Spleen (tissue), 11 donors: ENCODE results near the gene RBMS3. TPM values are rescaled to one million over a fixed set of nuclear protein-coding genes. Genes with fewer than 3 reads are reported as not detected.
A peak's percentile ranks its signal among the peaks of the same experiment; 100 is the strongest.

Source experiments
- DNase-seq: peaks from one replicate; pipeline ENCODE4 v3.0.0-alpha.2; 2020
- H3K27ac ChIP-seq, 8 donors: fragments of 200-600 bp; sonication (generic) in 7 of 8; 1 replicate in 4 of 8; 2 replicates in 4 of 8; pipeline versions ENCODE4 v1.5.0 to v1.8.0; 2016 to 2021; ENCODE audit warnings: inconsistent platforms in 4 of 8, mild to moderate bottlenecking in 4 of 8, moderate library complexity in 1 of 8
- H3K27me3 ChIP-seq, 7 donors: fragments of 200-600 bp; sonication (generic) in 6 of 7; replicated peaks in 1 of 7; 1 replicate in 4 of 7; 2 replicates in 3 of 7; pipeline versions ENCODE4 v1.5.0 to v1.8.0; 2016 to 2021; ENCODE audit warnings: inconsistent platforms in 3 of 7, mild to moderate bottlenecking in 1 of 7
- H3K36me3 ChIP-seq, 6 donors: fragments of 200-600 bp; sonication (generic) in 5 of 6; 1 replicate in 4 of 6; 2 replicates in 2 of 6; pipeline versions ENCODE4 v1.5.0 to v1.8.0; 2016 to 2021; ENCODE audit warnings: inconsistent platforms in 2 of 6
- H3K4me1 ChIP-seq, 6 donors: fragments of 200-600 bp; sonication (generic) in 5 of 6; 1 replicate in 3 of 6; 2 replicates in 3 of 6; pipeline versions ENCODE4 v1.5.0 to v1.8.0; 2016 to 2021; ENCODE audit warnings: inconsistent platforms in 3 of 6
- H3K4me3 ChIP-seq, 8 donors: fragments of 200-600 bp; sonication (generic) in 7 of 8; 1 replicate in 4 of 8; 2 replicates in 4 of 8; pipeline versions ENCODE4 v1.5.0 to v1.8.0; 2016 to 2021; ENCODE audit warnings: inconsistent platforms in 4 of 8, mild to moderate bottlenecking in 4 of 8, moderate library complexity in 2 of 8
- H3K9me3 ChIP-seq, 8 donors: fragments of 200-600 bp; sonication (generic) in 7 of 8; 1 replicate in 4 of 8; 2 replicates in 4 of 8; pipeline versions ENCODE4 v1.5.0 to v1.8.0; 2016 to 2021; ENCODE audit warnings: inconsistent platforms in 4 of 8
- CTCF ChIP-seq, 11 experiments: fragments of 200-600 bp in 7 of 11; fragments of 450-650 bp in 4 of 11; sonication (generic) in 4 of 11; IDR thresholded peaks in 8 of 11; conservative IDR thresholded peaks in 3 of 11; 1 replicate in 7 of 11; 2 replicates in 4 of 11; pipeline versions ENCODE4 v1.4.0 to v1.8.0; 2016 to 2021; ENCODE audit warnings: antibody characterized with exemption in 11 of 11, inconsistent platforms in 4 of 11, mild to moderate bottlenecking in 1 of 11
- POLR2A ChIP-seq, 3 donors: fragments of 450-650 bp; IDR thresholded peaks; one replicate each; pipeline ENCODE4 v1.5.1; 2017; ENCODE audit warnings: antibody characterized with exemption in 3 of 3, mild to moderate bottlenecking in 1 of 3
- POLR2AphosphoS5 ChIP-seq, 3 donors: sonication (generic); formaldehyde crosslinking; IDR thresholded peaks; one replicate each; pipeline ENCODE4 v1.5.1; 2017; ENCODE audit warnings: antibody characterized with exemption in 3 of 3
- WGBS, 5 donors: extraction: QIAGEN DNeasy Blood & Tissue Kit in 3 of 5; methylation state at CpG; one replicate each; pipeline versions ENCODE4 v1.1.5 to v1.1.7; 2013 to 2018; 5-methylcytosine and 5-hydroxymethylcytosine counted together
- intact Hi-C: fragments of 100-400 bp; cut with DNase I; formaldehyde crosslinking; loops from one replicate; pipeline ENCODE4 v1.15.0; 2023; ENCODE audit warnings: low total_unique reads
- polyA plus RNA-seq, 3 donors: library from polyadenylated mRNA; stranded (reverse); fragments of 200-250 nt; gene quantifications; one replicate each; pipeline ENCODE4 v1.2.1, GENCODE V29; 2013
- total RNA-seq, 7 donors: library from RNA; depleted of rRNA in 3 of 7; stranded (reverse); fragments of >200 nt in 3 of 7; fragmentation: NEBNext Ultra II Directional in 4 of 7; extraction: Animal tissue kit (Norgen Biotek cat#: 25700) in 4 of 7; gene quantifications; one replicate each; pipeline versions ENCODE4 v1.1.0 to v1.2.1, GENCODE V29; 2016 to 2021
- donor health status: healthy with polysubstance abuse.
- donor health status: DM: no; HTN: no; CAD: no; lungs with moderate emphysema.
- donor health status: DM: no; HTN: no; CAD: no.
- donor health status: Bipolar disorder and iron deficiency.
- donor health status: healthy.
- donor health status: DM: no; HTN: no; CAD: no.
- donor health status: DM: yes; HTN: yes; CAD: no.

RBMS3 gene
- total and polyA plus RNA-seq, 10 donors, result 2.6 to 81.9 (median 52.5) TPM

GRCh38 chr3:29758434-29759322 is 477.8 kb downstream of the RBMS3 start:
- Histone ChIP-seq H3K9me3 (no peaks in the 10 kb centered on the region), H3K4me1 (peaks cover 0 to 24% (median 9%) of the 10 kb centered on the region in 6 donors), H3K4me3 (no peak overlapping the region), H3K27ac (peak overlapping the region in 6 of 8 donors; percentile 27 to 68 (median 47)), H3K36me3 (no peaks in the 10 kb centered on the region), H3K27me3 (no peaks in the 10 kb centered on the region)
- 39 to 66% (median 44%) methylated on average over 7 of the region's 7 CpGs for WGBS, 5 donors
- DNase-seq, result no peak
- TF ChIP-seq POLR2A (IDR thresholded peaks at IDR 0.05) (no peak), POLR2AphosphoS5 (IDR thresholded peaks at IDR 0.05) (no peak), CTCF (IDR thresholded peaks at IDR 0.05 in 8 of 11, conservative IDR thresholded peaks at IDR 0.05 in 3 of 11) (no peak)
- intact Hi-C loops, result no loop called here

- H3K4me1 ChIP-seq, result peaks cover 0 to 24% (median 10%) of the 10 kb centered on the region in 6 donors
- no peaks in the 10 kb centered on the region for H3K27me3 ChIP-seq
- H3K27ac ChIP-seq, result peak overlapping the region in 6 of 8 donors; percentile 9 to 68 (median 47)
- TF ChIP-seq POLR2A (IDR thresholded peaks at IDR 0.05), result no peak
- no peak for TF ChIP-seq POLR2AphosphoS5 (IDR thresholded peaks at IDR 0.05)
- no peak for TF ChIP-seq CTCF (IDR thresholded peaks at IDR 0.05 in 8 of 11, conservative IDR thresholded peaks at IDR 0.05 in 3 of 11)
- no peaks in the 10 kb centered on the region for H3K9me3 ChIP-seq
- no peak for DNase-seq
- intact Hi-C loops, result loop anchor here (10.0 kb wide), 1 partner anchor 835 kb away; no protein-coding TSS in a partner anchor
- 77 to 89% (median 83%) methylated on average over 9 of the region's 9 CpGs for WGBS, 5 donors
- H3K36me3 ChIP-seq, result no peaks in the 10 kb centered on the region
- no peak overlapping the region for H3K4me3 ChIP-seq
Measured at GRCh38 chr3:29759411-29760225, 478.7 kb downstream of the RBMS3 start.

DNA sequence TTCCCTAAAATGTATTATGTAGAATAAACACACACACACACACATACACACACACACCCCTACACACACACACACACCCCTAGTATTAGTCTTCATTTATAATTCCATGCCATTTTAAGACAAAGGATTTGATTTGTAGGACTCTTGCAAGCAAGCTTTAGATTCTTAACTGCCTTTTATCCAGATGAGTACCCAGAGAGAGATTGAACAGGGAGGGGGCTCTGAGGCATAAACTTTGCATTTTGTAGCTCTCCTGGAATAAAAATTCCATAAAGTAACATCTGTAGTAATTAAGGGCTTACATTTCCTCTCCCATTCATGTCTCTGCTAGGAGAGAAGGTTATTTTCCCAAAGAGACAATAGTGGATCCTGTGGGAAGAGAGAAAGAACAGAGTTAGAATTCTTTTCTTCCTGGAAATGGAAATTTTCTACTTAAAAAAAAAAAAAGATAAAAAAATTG is 479.4 kb downstream of the RBMS3 start:
- Histone ChIP-seq H3K4me3 (no peak overlapping the region), H3K9me3 (no peaks in the 10 kb centered on the region), H3K4me1 (peaks cover 0 to 24% (median 11%) of the 10 kb centered on the region in 6 donors), H3K27ac (peak overlapping the region in 3 of 8 donors; percentile 9 to 51 (median 43)), H3K27me3 (no peaks in the 10 kb centered on the region), H3K36me3 (no peaks in the 10 kb centered on the region)
- TF ChIP-seq CTCF (IDR thresholded peaks at IDR 0.05 in 8 of 11, conservative IDR thresholded peaks at IDR 0.05 in 3 of 11) (no peak), POLR2A (IDR thresholded peaks at IDR 0.05) (no peak), POLR2AphosphoS5 (IDR thresholded peaks at IDR 0.05) (no peak)
- DNase-seq, result no peak
- intact Hi-C loops, result loop anchor here (10.0 kb wide), 1 partner anchor 835 kb away; no protein-coding TSS in a partner anchor
